Measurements from ENCODE around the gene MORC3. TPM values are rescaled to one million over a fixed set of nuclear protein-coding genes. Genes with fewer than 3 reads are reported as not detected.
A peak's percentile ranks its signal among the peaks of the same experiment; 100 is the strongest.
"Not testable (repeated sequence)": the region's sequence is repeated elsewhere in the genome, so short reads cannot be mapped to it uniquely, and the experiment has no call there.

The MORC3 gene
- total RNA-seq, 1 donor from 2014 or later: 21.6 TPM

DNA sequence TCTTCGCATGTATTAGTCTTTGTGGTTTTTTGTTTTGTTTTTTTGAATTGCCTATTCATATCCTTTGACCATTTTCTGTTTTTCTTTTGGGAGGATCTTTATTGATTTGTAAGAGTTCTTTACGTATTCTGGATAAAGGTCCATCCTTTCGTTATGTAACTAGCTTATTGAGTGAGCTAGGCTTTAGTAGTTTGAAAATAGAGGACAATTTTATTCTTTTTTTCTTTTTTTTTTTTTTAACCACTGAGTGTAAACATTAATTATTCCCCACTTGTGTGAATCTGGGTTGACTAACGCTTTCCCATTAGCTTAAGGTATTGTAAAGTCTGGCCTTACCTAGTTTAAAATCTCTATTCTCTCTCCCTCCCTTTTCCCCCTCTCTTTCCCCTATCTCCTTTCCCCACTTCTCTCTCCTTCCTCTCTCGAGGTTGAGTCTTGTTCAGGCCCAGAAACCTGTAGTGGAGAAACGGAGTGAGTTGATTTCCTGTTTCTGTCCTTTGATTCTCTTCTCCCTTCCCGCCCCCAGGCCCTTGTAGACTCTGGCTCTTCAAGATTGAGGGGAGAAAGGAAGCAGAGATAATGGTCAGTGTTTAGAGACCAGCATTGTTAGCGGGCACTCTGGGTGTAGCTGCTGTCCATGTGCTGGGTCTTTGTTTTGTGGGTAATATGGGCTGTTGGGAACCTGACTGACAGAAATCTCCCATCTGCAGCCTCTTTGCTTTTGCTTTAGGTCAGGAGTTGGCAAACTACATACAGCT lies 1.5 kb downstream of the MORC3 start:
- DNase-seq (ENCODE audit: missing footprints): no peak
- no peak for ATAC-seq
- intact Hi-C loops (cut with DNase I): loop anchor here (5.0 kb wide), 1 partner anchor 184 kb away; the partner anchor contains the start of gene CBR3

DNA sequence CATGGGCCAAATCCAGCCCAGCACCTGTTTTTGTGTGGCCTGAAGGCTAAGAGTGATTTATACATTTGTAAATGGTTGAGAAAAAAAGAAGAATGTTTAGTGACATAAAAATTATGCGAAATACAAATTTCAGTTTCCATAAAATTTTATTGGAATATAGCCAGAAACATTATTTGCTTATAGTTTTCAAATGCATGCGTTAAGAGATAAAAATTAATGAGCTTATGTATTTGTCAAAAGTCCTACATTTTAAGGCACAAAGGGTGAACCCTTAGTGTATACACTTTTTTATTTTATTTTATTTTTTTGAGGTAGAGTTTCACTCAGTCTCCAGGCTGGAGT lies 2.1 kb downstream of the MORC3 start:
- DNase-seq (ENCODE audit: missing footprints): no peak
- ATAC-seq: no peak
- intact Hi-C loops (cut with DNase I): loop anchor here (5.0 kb wide), 1 partner anchor 185 kb away; the partner anchor contains the start of gene CBR3

DNA sequence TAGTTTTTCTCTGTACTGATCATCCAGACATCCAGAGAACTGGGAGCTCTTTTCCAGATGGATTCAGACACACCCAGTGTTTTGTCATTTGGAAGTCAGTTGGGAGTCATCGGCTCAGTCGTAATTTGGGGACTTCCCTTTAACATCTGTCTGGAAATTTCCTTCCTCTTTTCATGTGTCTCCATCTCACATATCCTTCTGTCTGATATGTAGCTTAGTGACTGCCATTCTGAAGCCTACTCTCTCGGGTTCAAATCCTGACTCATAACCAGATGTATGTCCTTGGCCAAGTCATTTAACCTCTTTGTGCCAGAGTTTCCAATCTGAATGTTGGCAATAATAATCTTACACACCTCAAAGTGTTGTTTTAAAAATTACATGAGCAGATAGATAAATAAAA lies 3.0 kb downstream of the MORC3 start:
- intact Hi-C loops (cut with DNase I): loop anchor here (5.0 kb wide), 1 partner anchor 186 kb away; the partner anchor contains the start of gene CBR3
- DNase-seq (ENCODE audit: missing footprints): no peak
- ATAC-seq: no peak

DNA sequence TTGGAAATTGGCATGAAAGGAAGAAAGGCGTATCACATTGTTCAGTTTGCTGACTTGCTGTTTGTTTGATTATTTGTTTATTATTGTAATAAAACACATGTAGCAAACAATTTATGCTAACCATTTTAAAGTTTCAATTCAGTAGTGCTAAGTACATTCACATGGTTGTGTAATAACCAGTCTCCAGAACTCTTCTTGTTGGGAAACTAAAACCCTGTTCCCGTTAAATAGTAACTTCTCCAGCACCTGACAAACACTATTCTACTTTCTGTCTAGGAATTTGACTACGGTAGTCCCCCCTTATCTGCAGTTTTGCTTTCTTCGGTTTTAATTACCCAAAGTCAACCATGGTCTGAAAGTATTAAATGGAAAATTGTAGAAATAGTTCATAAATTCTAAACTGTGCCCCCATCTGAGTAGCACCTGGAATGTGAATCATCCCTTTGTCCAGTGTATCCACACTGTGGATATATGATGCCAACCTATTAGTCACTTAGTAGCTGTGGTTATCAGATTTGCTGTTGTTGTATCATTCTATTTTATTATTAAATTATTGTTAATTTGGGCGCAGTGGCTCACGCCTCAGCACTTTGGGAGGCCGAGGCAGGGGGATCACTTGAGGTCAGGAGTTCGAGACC lies 5.5 kb downstream of the MORC3 start:
- DNase-seq (ENCODE audit: missing footprints): no peak

DNA sequence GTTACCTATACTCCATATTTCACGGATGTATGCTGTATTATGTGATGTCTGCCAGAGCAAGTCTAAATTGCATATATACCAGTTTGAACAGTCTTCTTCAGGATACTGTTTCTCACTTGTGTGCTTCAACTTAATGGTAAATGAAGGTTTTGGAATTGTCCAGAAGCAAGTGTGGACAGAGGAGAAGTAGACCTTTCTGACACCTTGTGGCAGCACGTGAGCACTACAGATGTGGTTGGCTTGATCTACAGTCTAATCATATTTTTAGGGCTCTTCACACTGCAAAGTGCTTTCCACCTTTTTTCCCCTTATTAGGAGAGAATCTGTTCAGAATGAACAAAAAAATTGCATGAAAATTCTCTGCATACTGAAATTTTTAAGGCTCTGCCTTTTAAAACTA lies 10.9 kb downstream of the MORC3 start:
- ATAC-seq: peak; percentile 68
- intact Hi-C loops (cut with DNase I): loop anchor here (5.0 kb wide), 1 partner anchor 189 kb away; no protein-coding TSS in a partner anchor
- no peak for DNase-seq (ENCODE audit: missing footprints)

More for the DNA sequence above, 5.5 kb downstream of the MORC3 start:
- ATAC-seq: no peak
- intact Hi-C loops (cut with DNase I): no loop called here

DNA sequence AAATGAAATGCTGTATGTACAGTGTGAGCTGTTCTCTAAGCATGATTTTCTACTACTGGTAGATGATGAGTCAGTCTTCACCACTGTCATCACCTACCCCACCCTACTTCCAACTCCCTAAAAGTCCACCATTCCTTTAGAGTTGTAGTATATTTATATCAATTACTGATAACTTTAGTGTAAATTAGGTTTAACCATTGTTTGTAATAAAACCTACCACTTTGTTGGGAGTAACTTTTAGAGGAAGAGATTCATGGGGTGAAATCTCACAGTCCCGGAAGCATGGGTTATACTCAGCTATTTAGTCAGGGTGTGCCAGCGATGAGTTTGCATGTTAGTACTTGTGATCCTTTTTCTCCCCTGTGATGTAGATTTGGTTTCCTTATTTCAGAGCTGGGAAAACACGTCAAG lies 17.1 kb downstream of the MORC3 start:
- intact Hi-C loops (cut with DNase I): no loop called here
- DNase-seq (ENCODE audit: missing footprints): no peak
- ATAC-seq: no peak

DNA sequence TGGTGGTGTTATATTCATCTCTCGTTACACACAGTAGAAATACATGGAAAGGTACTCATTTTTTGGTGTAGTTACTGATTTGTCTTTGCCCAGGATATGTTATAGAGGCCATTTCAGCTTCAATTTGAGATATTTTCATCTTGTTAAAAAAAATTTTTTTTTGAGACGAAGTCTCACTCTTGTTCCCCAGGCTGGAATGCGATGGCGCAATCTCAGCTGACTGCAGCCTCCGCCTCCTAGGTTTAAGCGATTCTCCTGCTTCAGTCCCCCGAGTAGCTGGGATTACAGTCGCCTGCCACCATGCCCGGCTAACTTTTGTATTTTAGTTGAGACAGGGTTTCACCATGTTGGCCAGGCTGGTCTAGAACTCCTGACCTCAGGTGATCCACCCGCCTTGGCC lies 19.0 kb downstream of the MORC3 start:
- intact Hi-C loops (cut with DNase I): no loop called here
- no peak for DNase-seq (ENCODE audit: missing footprints)
- ATAC-seq: no peak

DNA sequence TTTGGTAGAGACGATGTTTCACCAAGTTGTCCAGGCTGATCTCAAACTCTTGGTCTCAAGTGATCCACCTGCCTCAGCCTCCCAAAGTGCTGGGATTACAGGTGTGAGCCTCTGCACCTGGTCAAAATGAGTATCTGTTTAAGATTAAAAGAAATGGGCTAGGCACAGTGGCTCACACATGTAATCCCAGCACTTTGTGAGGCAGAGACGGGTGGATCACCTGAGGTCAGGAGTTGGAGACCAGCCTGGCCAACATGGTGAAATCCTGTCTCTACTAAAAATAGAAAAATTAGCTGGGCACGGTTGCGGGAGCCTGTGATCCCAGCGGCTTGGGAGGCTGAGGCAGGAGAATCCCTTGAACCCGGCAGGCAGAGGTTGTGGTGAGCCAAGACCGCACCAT lies 22.6 kb downstream of the MORC3 start:
- intact Hi-C loops (cut with DNase I); ATAC-seq; DNase-seq (ENCODE audit: missing footprints): not testable (repeated sequence)

DNA sequence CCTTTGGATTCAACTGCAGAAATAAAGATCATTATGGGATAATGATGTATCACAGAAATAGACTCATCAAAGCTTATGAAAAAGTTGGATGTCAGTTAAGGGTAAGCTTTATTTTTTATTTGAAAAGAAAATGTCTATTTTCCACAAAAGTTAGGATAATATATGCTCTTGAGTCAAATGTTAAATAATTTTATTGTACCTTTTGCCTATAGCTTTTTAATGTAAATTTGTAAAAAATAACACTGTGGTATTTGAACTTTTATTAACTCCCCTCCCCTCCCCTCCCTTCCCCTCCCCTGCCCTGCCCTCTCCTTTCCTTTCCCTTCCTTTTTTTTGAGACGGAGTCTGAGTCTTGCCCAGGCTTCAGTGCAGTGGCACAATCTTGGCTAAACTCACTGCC lies 24.9 kb downstream of the MORC3 start:
- intact Hi-C loops (cut with DNase I): no loop called here
- ATAC-seq (no peak), DNase-seq (ENCODE audit: missing footprints) (no peak)

DNA sequence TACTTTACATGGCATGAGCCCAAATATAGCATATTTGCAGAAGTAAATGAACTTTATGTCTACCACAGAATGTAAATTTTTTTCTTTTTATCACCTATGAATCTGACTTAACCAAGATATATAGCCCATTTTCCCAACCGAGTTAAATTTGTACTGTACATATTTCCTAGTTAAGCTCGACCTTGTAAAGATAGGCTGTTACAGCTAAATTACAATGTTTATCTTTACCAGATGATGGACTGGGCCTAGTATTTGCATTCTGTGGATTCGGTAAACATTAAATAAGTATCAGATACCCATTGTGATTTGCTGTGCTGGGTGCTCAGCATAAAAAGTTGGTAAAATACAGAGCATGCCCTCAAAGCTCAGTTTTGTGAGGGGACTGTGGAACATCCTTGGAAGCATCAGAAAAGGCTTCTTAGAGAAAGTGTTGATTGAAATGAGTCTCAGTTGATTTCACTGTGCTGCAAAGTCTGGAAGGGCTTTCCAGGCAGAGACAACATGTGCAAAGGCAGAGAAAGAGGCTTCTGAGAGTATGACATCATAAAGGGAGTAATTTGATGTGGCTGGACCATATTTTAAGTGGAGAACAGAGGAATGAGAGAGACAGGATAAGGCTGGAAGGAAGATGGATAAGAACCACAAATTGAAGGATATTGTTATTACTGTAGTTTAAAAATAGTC lies 27.4 kb downstream of the MORC3 start:
- ATAC-seq: no peak
- intact Hi-C loops (cut with DNase I): no loop called here
- no peak for DNase-seq (ENCODE audit: missing footprints)

DNA sequence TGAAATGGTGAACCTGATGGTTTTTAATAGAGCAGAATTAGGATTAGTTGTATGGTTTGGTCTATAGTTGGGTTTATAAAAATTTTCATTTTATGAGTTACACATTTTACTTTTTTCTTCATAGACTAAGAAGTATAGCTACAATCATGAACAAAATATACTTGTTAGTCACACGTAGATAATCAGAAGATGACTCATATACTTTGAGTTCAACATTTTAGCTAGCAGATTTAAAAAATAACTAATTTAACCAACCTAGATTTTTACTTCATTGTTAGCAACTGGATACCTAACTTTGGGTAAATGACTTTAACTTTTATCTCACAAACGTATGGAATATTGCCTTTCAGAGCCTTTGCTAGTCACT lies 27.9 kb downstream of the MORC3 start:
- ATAC-seq (no peak), DNase-seq (ENCODE audit: missing footprints) (no peak)
- intact Hi-C loops (cut with DNase I): no loop called here

DNA sequence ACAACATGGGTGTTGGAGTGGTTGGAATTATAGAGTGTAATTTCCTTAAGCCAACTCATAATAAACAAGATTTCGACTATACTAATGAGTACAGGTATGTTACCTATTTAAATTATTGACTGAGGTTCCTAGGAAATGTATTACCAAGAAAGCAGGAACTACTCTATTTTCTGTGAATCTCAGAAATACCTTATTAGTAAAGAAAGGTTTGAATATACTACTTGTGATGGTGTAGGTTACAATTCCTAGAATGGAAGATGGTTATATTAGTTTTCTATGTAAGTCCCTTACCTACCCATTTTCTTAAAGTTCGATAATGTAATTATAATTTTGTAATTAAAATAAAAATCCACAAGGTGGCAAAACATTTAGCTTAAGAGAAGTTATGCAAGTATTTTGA lies 29.3 kb downstream of the MORC3 start:
- no peak for ATAC-seq
- no peak for DNase-seq (ENCODE audit: missing footprints)
- intact Hi-C loops (cut with DNase I): no loop called here

DNA sequence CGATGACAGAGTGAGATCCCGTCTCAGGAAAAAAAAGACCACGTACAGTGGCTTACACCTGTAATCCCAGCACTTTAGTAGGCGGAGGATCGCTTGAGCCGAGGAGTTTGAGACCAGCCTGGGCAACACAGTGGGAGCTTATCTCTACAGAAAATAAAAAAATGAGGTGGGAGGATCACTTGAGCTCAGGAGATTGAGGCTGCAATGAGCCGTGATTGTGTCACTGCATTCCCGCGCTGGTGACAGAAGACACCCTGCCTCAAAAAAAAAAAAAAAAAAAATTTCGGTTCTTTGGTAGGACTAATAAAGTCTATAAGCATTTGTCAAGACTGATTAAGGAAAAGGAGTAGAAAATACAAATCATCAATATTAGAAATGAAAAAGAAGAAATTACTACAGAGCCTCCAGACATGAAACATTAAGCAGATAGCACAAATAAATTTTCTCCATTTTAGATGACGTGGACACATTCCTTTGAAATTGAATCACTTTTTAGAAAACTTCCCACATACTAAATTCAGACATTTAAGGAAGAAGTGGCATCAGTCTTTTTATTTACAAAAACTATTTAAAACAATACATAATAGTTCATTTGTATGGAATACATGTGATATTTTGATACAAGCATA lies 30.4 kb downstream of the MORC3 start:
- ATAC-seq: no peak
- intact Hi-C loops (cut with DNase I): no loop called here
- DNase-seq (ENCODE audit: missing footprints): no peak

DNA sequence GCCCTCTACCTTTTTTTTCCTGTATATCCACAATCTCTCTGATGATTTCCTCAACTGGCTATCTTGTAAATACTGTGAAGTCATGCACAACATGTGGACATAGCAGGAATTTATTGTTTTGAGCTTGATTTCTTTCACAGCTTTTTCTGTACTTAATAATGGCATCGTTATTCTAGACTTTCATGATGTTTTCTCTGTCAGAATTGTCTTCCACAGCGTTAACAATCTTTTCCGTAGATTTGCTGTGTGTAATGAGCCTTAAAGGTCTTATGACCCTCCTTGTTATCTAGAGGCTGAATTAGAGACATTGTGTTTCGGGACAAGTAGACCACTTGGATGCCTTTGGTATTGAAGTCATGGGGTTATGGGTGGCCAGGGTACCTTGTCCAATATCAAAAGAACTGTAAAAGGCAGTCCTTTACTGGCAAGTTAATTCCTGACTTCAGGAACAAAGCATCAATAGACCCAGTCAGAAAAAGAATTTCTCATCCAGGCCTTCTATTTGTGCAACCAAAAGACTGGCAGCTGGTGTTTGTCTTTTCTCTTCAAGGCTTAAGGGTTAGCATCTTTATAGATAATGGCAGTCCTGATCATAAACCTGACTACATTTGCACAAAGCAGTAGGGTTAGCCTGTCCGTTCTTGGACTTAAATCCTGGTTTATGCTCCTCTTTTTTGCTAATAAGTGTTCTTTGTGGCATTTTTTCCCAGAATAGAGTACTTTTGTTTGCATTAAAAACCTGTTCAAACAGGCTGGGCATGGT lies 35.1 kb downstream of the MORC3 start:
- no peak for DNase-seq (ENCODE audit: missing footprints)
- ATAC-seq: no peak
- intact Hi-C loops (cut with DNase I): no loop called here

DNA sequence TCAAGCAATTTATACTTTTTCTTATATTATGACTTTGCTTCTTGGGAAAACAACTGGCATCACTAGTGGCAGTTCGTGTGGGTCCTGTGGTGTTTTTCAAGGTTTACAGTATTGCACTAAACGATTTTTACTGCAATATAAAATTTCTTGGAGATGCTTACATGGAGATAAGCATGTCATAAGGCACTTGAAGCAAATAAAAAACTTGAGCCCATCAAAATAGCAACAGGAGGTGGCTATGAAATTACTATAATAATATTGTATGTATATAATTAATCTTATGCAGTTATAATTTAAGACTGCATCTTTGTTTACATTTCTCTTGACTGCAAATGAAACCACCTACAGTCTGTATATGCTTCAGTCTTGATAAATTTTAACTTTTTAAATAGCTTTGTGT lies 35.9 kb downstream of the MORC3 start:
- no peak for DNase-seq (ENCODE audit: missing footprints)
- ATAC-seq: no peak
- intact Hi-C loops (cut with DNase I): no loop called here

DNA sequence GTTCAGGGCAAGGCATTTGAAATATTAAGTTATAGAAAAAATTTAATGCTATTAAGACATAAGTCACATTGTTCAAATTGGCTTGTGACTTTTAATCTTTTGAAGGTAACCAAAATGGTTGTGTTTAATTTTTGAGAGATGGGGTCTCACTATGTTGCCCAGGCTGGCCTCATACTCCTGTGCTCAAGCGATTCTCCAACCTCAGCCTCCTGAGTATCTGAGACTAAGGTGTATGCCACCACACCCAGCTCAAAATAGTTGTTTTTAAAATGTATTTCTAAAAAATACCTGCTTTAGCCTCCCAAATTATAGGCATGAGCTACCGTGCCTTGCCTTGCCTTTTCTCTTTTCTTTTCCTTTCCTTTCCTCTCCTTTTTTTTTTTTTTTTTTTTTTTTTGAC lies 39.2 kb downstream of the MORC3 start:
- no peak for ATAC-seq
- DNase-seq (ENCODE audit: missing footprints): no peak
- intact Hi-C loops (cut with DNase I): no loop called here

DNA sequence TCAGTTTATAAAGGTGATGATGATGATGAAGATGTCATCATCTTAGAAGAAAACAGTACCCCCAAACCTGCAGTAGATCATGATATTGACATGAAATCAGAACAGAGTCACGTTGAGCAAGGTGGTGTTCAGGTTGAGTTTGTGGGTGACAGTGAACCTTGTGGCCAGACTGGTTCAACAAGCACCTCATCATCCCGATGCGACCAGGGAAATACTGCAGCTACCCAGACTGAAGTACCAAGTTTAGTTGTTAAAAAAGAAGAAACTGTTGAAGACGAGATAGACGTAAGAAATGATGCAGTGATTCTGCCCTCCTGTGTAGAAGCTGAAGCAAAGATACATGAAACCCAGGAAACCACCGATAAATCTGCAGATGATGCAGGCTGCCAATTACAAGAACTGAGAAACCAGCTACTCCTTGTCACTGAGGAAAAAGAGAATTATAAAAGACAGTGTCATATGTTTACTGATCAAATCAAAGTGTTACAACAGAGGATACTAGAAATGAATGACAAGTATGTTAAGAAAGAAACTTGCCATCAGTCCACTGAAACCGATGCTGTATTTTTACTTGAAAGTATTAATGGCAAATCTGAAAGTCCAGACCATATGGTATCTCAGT lies 49.2 kb downstream of the MORC3 start:
- DNase-seq (ENCODE audit: missing footprints) (no peak), ATAC-seq (no peak)
- intact Hi-C loops (cut with DNase I): no loop called here

DNA sequence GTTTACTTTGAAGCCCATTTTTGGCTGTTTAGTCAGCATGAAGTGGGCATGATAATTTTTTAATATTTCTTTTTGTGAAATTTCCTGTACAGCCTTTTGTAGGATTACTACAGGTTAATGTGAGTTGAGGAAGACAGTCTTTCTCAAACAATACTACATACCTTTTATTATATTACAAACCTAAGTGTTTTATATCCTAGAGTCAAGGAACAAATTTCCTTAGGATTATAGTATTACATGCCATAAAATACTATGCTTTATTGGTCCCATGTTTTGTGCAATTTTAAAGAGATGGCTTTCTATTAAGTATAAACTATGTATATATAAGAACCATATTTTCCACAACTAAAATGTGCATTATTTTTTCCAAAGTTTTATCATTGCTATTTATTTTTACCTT lies 56.0 kb downstream of the MORC3 start:
- ATAC-seq (no peak), DNase-seq (ENCODE audit: missing footprints) (no peak)
- intact Hi-C loops (cut with DNase I): no loop called here
